Tibial nerve (tissue), 4 donors: ENCODE results near the gene OGFR. TPM values are rescaled to one million over a fixed set of nuclear protein-coding genes. Genes with fewer than 3 reads are reported as not detected.
A peak's percentile ranks its signal among the peaks of the same experiment; 100 is the strongest.

Experiments used
- DNase-seq, 2 donors: peaks; one replicate each; pipeline ENCODE4 v3.0.0-alpha.2; 2019; ENCODE audit warnings: low spot score in 2 of 2
- H3K27ac ChIP-seq, 4 donors: fragments of 200-600 bp; sonication (generic) in 3 of 4; one replicate each; pipeline ENCODE4 v1.5.1; 2017 to 2019; ENCODE audit warnings: mild to moderate bottlenecking in 1 of 4
- H3K27me3 ChIP-seq, 2 donors: fragments of 200-600 bp; sonication (generic) in 1 of 2; one replicate each; pipeline versions ENCODE4 v1.5.1 to v1.6.0; 2017 to 2019
- H3K36me3 ChIP-seq, 3 donors: fragments of 200-600 bp; sonication (generic); one replicate each; pipeline ENCODE4 v1.5.1; 2018 to 2019
- H3K4me1 ChIP-seq, 4 donors: fragments of 200-600 bp; sonication (generic) in 3 of 4; one replicate each; pipeline ENCODE4 v1.5.1; 2017 to 2019
- H3K4me3 ChIP-seq, 4 donors: fragments of 200-600 bp; sonication (generic) in 3 of 4; one replicate each; pipeline ENCODE4 v1.5.1; 2017 to 2019; ENCODE audit warnings: mild to moderate bottlenecking in 1 of 4, moderate library complexity in 1 of 4
- H3K9me3 ChIP-seq, 4 donors: fragments of 200-600 bp; sonication (generic) in 3 of 4; one replicate each; pipeline ENCODE4 v1.5.1; 2017 to 2019
- EP300 ChIP-seq, 2 donors: sonication (generic); formaldehyde crosslinking; IDR thresholded peaks; one replicate each; pipeline ENCODE4 v1.6.1; 2017; ENCODE audit warnings: antibody characterized with exemption in 2 of 2, mild to moderate bottlenecking in 1 of 2
- POLR2A ChIP-seq, 2 donors: fragments of 450-650 bp; IDR thresholded peaks; one replicate each; pipeline ENCODE4 v1.6.1; 2017; ENCODE audit warnings: antibody characterized with exemption in 2 of 2, mild to moderate bottlenecking in 2 of 2, moderate library complexity in 2 of 2
- WGBS, 2 donors: methylation state at CpG; one replicate each; pipeline ENCODE4 v1.1.5; 2018; 5-methylcytosine and 5-hydroxymethylcytosine counted together
- total RNA-seq, 4 donors: library from RNA; depleted of rRNA; stranded (reverse); fragments of >200 nt; gene quantifications; one replicate each; pipeline ENCODE4 v1.1.0, GENCODE V29; 2016
- TF ChIP-seq, protein P1 (sequence below), 5 experiments: fragments of 200-600 bp in 3 of 5; fragments of 450-650 bp in 2 of 5; sonication (generic) in 3 of 5; IDR thresholded peaks; one replicate each; pipeline ENCODE4 v1.5.1; 2016 to 2019; ENCODE audit warnings: antibody characterized with exemption in 5 of 5, mild to moderate bottlenecking in 3 of 5, moderate library complexity in 2 of 5

OGFR gene
- total RNA-seq, 4 donors from 2014 or later: 67.1 to 108 (median 80.8) TPM

- TF ChIP-seq EP300 (IDR thresholded peaks at IDR 0.05) (no peak), POLR2A (IDR thresholded peaks at IDR 0.05) (no peak)
- TF ChIP-seq, protein P1, sequence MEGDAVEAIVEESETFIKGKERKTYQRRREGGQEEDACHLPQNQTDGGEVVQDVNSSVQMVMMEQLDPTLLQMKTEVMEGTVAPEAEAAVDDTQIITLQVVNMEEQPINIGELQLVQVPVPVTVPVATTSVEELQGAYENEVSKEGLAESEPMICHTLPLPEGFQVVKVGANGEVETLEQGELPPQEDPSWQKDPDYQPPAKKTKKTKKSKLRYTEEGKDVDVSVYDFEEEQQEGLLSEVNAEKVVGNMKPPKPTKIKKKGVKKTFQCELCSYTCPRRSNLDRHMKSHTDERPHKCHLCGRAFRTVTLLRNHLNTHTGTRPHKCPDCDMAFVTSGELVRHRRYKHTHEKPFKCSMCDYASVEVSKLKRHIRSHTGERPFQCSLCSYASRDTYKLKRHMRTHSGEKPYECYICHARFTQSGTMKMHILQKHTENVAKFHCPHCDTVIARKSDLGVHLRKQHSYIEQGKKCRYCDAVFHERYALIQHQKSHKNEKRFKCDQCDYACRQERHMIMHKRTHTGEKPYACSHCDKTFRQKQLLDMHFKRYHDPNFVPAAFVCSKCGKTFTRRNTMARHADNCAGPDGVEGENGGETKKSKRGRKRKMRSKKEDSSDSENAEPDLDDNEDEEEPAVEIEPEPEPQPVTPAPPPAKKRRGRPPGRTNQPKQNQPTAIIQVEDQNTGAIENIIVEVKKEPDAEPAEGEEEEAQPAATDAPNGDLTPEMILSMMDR (IDR thresholded peaks at IDR 0.05): no peak
- Histone ChIP-seq H3K27ac (peak overlapping the region in 3 of 4 donors; percentile 49 to 81 (median 78)), H3K4me1 (peaks cover 0 to 34% (median 22%) of the 10 kb centered on the region in 4 donors), H3K4me3 (no peak overlapping the region), H3K36me3 (peaks cover 0 to 46% (median 0%) of the 10 kb centered on the region in 3 donors), H3K27me3 (no peaks in the 10 kb centered on the region), H3K9me3 (no peaks in the 10 kb centered on the region)
- WGBS, 2 donors: 85 to 90% methylated on average over 12 to 22 of the region's 22 CpGs
- DNase-seq: no peak
Observed at GRCh38 chr20:62830821-62831220, 26.2 kb downstream of the OGFR start.

DNA sequence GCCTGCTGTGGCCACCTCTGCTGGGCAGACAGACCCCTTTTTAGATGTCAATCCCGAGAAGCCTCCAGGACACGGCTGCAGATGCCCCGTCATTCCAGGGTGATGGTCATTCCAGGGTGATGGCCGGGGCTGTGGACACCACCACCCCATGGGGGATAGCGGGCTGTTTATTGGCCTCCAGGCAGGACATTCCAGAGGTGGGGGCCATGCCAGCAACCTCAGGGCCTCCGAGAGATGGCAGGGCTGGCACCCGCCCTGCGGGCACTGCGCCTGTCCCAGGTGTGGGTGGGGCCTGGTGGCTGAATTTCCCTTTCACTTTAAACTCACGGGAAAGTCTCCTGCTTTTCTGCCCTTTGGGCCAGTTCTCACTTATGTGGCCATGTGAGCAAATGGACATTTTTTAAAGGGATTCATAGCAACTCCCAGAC lies 26.7 kb downstream of the OGFR start:
- Histone ChIP-seq H3K36me3 (peaks cover 0 to 46% (median 0%) of the 10 kb centered on the region in 3 donors), H3K27me3 (no peaks in the 10 kb centered on the region), H3K9me3 (no peaks in the 10 kb centered on the region), H3K4me1 (peaks cover 0 to 32% (median 22%) of the 10 kb centered on the region in 4 donors), H3K27ac (peak overlapping the region; percentile 49 to 81 (median 77)), H3K4me3 (no peak overlapping the region)
- DNase-seq: no peak
- TF ChIP-seq, protein P1 (IDR thresholded peaks at IDR 0.05): no peak
- no peak for TF ChIP-seq POLR2A (IDR thresholded peaks at IDR 0.05)
- TF ChIP-seq EP300 (IDR thresholded peaks at IDR 0.05): no peak
- WGBS, 2 donors: 73 to 88% methylated on average over 7 to 10 of the region's 10 CpGs

GRCh38 chr20:62831854-62832211 lies 27.2 kb downstream of the OGFR start:
- peak overlapping the region; percentile 49 to 81 (median 77) for H3K27ac ChIP-seq

GRCh38 chr20:62832212-62832922 lies 27.7 kb downstream of the OGFR start:
- peak overlapping the region; percentile 49 to 81 (median 77) for H3K27ac ChIP-seq
- no peak for TF ChIP-seq EP300 (IDR thresholded peaks at IDR 0.05)
- TF ChIP-seq, protein P1 (IDR thresholded peaks at IDR 0.05): no peak
- peak overlapping the region in 1 of 4 donors; percentile 3 for H3K4me3 ChIP-seq
- DNase-seq: no peak
- H3K36me3 ChIP-seq: peaks cover 0 to 46% (median 0%) of the 10 kb centered on the region in 3 donors
- H3K4me1 ChIP-seq: peaks cover 0 to 40% (median 22%) of the 10 kb centered on the region in 4 donors
- WGBS, 2 donors: 31 to 36% methylated on average over 19 to 20 of the region's 22 CpGs
- no peaks in the 10 kb centered on the region for H3K9me3 ChIP-seq
- no peaks in the 10 kb centered on the region for H3K27me3 ChIP-seq

More at GRCh38 chr20:62831854-62832211, 27.2 kb downstream of the OGFR start:
- DNase-seq: no peak
- TF ChIP-seq EP300 (IDR thresholded peaks at IDR 0.05) (no peak), POLR2A (IDR thresholded peaks at IDR 0.05) (no peak)
- TF ChIP-seq, protein P1 (IDR thresholded peaks at IDR 0.05): no peak
- Histone ChIP-seq H3K9me3 (no peaks in the 10 kb centered on the region), H3K4me1 (peaks cover 0 to 35% (median 22%) of the 10 kb centered on the region in 4 donors), H3K27me3 (no peaks in the 10 kb centered on the region), H3K4me3 (no peak overlapping the region), H3K36me3 (peaks cover 0 to 46% (median 0%) of the 10 kb centered on the region in 3 donors)
- 48 to 49% methylated on average over 6 to 8 of the region's 10 CpGs for WGBS, 2 donors

GRCh38 chr20:62832951-62833391 lies 28.3 kb downstream of the OGFR start:
- H3K4me1 ChIP-seq: peaks cover 0 to 40% (median 22%) of the 10 kb centered on the region in 4 donors
- H3K36me3 ChIP-seq: peaks cover 0 to 41% (median 0%) of the 10 kb centered on the region in 3 donors
- TF ChIP-seq, protein P1 (IDR thresholded peaks at IDR 0.05): no peak
- TF ChIP-seq EP300 (IDR thresholded peaks at IDR 0.05) (no peak), POLR2A (IDR thresholded peaks at IDR 0.05) (no peak)
- 40 to 43% methylated on average over 14 of the region's 14 CpGs for WGBS, 2 donors
- no peaks in the 10 kb centered on the region for H3K27me3 ChIP-seq
- peak overlapping the region; percentile 49 to 81 (median 77) for H3K27ac ChIP-seq
- no peaks in the 10 kb centered on the region for H3K9me3 ChIP-seq
- DNase-seq: no peak
- H3K4me3 ChIP-seq: peak overlapping the region in 1 of 4 donors; percentile 3
